Measurements from ENCODE around the gene MYPOP. TPM values are rescaled to one million over a fixed set of nuclear protein-coding genes. Genes with fewer than 3 reads are reported as not detected.

MYPOP gene, protein sequence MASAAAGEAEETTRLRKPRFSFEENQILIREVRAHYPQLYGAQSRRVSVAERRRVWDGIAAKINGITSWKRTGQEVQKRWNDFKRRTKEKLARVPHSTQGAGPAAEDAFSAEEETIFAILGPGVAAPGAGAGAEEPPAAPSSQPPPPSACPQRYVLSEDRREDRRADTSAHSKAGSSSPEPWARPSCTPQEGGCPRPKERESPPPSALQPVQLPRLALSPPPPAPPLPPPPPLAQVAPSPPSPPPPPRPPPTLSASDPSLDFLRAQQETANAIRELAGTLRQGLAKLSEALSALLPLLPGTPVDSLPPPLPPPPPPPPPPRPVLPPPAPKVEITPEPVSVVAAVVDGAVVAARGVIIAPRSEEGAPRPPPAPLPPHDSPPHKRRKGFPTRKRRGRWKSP
- 4.8 TPM for polyA plus RNA-seq (ENCODE audit: insufficient read length)

GRCh38 chr19:45901912-45902650, at the start of gene MYPOP:
MYPOP (minus strand) TSS chr19:45902613; CDS start chr19:45901773, 840 bp downstream.
- no peak for DNase-seq

DNA sequence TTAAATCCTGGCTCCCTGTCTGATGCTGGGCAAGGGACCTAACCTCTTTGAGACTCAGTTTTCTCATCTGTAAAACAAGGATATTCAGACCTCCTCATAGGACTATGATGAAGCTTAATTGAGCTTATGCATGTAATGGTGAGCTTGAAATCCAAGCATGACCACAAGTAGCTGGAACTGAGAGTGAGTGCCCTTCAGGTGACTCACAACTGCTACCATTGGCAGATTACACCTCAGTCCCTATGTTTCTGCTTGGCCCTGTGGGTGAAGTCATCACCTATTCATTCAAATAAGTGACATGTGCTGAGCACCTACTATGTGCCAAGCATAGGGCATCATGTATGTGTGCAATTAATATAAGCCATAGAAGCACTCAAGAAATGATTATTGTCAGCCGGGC, 45.5 kb upstream of the MYPOP start:
- DNase-seq: no peak

DNA sequence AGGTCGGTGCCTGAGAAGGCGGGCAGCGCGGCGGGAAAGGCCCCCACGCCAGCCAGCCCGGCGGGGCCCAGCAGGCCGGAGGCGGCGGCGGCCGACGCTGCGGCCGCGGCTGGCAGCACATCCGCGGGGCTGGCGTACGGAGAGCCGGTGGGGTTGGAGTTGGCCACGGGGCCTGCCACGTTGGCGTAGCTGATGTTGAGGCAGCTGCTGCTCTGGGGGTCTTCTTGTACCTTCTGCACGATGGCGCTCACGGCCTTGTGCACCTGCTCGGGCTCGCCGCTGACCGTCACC, 38.0 kb upstream of the MYPOP start:
- no peak for DNase-seq

DNA sequence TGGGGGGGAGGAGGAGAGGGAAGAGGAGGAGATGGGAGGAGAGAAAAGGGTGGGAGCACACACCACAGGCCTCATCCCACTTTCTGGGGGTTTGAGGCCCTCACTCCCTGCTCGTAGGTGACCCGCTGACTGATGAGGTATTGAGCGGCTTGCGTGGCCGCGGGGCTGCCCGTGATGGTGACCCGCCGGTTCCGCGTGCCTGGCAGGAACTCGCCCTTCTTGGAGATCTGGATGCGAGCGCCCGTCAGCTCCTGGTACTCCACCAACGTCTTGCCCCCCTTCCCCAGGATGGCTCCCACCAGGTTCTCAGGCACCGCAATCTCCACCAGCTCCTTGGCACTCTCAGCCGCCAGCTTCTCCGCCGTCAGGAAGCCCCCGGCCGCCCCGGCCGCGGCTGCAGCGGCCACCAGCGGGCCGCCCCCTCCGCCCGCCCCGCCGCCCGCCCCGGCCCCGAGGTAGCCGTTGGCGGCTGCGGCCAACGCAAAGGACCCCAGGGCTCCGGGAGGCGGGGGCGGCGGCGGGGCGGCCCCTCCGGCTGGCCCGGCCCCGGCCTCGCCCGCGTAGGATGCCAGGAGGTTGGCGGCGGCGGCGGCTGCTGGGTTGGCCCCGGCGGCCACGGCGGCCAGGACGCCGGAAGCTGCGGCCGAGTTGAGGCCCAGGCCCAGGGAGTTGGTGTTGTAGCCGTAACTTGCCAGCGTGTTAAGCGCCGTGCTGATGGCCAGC, 37.5 kb upstream of the MYPOP start:
- no peak for DNase-seq

- no peak for DNase-seq
Measured at GRCh38 chr19:45938733-45939319, 36.4 kb upstream of the MYPOP start.

- no peak for DNase-seq
Measured at GRCh38 chr19:45935267-45935666, 32.9 kb upstream of the MYPOP start.

DNA sequence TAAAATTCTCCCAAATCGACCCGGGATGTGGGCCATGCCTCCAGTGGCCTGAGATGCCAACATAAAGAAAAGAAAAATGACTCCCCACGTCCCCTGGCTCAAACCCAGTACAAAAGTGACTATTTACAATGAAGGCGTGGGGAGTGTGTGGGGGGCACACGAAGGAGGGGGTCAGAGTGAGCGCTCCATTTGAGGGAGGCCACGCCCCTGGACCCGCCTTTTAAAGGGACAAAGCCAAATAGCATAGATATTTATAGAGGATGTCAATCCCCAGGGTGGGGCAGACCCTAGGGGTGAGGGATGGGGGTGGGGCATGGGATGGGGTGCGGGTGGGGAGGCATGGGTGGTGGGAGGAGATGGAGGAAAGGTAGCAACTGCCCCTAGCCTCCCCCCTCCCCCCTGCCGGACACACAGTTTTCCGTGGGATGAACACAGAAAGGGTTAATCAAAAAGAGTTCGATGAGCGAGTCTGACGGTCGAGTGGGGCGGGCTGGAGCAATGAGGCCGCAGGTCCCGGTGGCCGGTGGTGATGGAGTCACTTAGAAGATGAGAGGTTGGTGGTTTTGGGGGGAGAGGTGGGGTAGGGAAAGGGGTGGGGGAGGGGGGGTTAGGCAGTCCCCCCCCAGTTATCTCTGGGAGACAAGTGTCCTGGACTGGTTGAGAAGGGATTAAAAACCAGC, 32.3 kb upstream of the MYPOP start:
- no peak for DNase-seq

GRCh38 chr19:45933759-45934158, 31.3 kb upstream of the MYPOP start:
- no peak for DNase-seq

DNA sequence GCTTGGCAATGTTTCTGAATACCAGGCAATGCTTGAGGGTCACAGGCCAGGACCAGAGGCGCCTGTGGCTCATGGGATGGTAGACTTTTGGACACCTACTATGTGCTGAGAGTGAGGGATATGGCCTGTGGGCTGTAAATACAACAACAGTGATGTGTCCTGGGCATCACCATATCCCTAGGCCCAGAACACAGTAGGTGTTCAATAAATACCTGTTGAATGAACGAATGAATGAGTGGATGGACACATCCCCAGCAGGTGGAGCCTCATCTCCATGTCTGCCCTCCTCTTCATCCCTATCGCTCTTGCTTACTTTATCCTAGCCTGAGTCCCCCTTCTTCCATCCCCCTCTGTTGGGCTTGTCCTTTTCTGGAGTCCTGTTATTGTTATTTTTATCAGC, 28.6 kb upstream of the MYPOP start:
- DNase-seq: no peak

DNA sequence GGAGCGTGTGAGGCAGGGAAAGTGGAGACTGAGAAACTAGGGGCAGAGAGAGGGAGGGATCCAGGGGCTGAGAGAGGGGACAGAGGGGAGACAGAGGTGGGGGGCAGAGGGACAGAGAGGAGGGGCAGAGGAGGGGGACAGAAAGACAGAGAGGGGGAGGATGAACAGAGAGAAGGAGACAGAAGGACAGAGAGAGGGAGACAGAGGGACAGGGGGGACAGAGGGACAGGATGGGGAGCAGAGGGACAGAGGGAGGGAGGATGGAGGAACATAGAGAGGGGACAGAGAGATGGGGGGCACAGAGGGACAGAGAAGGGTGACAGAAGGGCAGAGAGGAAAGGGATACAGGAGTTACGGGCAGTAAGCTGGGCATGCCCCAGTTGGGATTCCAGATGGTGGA, 26.8 kb upstream of the MYPOP start:
- DNase-seq: no peak

DNA sequence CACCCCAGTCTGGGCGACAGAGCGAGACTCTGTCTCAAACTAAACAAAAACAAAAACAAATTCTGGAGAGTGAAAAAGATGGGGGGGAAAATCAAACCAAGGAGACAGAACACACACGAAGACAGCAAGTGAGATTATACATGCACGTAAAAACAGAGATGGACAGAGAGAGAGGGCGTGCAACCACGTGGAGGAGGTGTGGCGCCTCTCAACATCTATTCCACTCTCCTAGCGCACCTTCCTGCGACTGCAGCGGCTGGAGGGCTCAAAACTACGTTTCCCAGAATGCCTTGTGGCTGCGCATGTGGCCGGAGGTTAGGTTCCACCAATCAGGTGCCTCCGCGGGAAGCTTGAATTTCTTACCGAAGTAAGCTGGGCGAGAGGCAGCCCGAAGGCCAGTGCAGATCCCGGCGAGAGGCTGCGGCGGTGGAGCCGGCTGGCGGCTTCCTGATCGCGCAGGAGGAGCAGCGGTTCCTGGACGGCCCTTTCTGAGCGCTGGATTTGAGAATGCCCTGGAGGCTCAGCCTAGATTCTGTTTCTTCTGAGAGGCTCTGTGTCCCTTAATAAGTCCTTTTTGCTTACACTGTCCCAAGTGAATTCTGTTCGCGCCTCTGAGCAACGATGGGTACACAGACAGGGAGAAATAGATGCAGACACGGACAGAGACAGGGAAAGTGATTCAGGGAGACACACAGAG, 25.3 kb upstream of the MYPOP start:
- DNase-seq: peak; percentile 89

GRCh38 chr19:45924891-45925447, 22.6 kb upstream of the MYPOP start:
- no peak for DNase-seq

DNA sequence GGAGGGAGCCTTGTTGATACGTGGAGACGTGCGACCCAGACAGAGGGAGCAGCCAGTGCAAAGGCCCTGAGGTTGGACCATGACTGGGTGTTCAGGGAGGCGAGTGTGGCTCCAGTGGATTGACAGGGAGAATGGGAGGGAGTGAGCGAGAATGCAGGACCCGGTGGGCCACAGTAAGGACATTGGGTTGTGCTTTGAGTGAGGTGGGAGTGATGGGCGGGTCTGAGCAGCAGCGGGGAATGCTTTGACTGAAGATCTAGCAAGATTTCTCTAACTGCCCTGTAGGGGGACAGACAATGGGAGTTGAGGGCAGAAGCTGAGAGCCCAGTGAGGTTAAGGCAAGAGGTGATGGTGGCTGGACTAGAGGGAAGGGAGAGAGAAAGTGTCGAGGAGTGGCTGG, 19.9 kb upstream of the MYPOP start:
- no peak for DNase-seq

- DNase-seq: no peak
Measured at GRCh38 chr19:45920458-45920857, 18.0 kb upstream of the MYPOP start.

DNA sequence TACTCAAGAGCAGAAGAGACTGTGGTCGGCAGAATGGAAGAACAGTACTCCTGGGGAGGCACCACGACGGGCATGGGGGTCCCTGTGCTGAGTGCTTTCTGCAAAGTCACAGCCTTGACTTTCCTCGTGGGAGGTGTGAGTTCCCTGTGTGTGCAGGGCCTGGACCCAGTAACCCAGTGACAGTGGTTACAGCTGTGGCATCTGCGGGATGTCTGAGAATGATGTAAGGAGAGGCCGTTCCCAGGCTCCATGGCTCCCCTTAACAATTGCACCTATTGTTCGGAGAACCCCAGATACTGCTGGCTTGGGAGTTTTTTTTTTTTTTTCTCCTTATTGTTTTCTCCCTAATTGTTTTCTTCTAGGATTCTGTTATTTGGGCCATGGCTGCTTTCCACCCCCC, 17.3 kb upstream of the MYPOP start:
- DNase-seq: no peak

DNA sequence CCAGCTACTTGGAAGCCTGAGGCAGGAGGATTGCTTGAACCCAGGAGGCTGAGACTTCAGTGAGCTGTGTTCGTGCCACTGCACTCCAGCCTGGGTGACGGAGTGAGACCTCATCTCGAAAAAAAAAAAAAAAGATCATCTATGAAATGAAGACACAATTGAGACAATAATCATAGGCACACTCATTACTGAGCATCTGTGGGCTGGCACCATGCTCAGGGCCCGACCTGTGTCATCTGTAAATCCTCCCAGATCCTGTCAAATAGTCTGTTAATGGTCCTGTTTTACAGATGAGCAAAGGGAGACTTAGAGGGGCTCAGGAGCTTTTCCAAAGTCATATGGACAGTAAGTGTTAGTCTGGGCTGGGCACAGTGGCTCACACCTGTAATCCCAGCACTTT, 16.3 kb upstream of the MYPOP start:
- no peak for DNase-seq

DNA sequence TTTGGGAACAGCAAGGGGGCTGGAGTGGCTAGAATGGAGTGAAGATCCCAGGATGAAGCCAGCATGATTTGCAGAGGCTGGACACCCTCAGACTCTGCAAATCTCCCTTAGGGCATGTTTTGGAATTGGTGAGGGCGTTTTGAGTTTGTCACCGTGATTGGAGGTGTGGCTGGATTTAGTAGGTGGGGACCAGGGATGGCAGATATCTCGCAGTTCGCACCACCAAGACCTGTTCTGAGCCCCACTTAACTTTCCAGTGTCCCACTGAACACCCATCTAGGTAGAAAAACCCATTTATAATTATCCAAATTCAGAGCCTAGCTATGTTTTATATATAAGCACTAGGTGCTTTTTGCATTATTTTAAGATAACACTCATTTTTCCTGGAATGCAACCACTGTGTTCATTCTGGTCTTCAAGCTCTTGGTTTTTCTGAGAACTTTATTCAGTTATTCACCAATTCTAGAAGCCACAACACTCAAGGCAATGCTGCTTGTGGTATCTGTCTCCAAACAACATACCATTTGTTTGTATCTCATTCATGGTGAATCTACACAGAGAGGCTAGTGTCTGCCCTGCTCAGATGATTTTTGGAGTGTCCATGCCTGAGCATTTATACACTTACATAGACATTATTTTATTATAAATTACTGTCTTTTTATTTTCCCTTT, 15.1 kb upstream of the MYPOP start:
- DNase-seq: no peak

DNA sequence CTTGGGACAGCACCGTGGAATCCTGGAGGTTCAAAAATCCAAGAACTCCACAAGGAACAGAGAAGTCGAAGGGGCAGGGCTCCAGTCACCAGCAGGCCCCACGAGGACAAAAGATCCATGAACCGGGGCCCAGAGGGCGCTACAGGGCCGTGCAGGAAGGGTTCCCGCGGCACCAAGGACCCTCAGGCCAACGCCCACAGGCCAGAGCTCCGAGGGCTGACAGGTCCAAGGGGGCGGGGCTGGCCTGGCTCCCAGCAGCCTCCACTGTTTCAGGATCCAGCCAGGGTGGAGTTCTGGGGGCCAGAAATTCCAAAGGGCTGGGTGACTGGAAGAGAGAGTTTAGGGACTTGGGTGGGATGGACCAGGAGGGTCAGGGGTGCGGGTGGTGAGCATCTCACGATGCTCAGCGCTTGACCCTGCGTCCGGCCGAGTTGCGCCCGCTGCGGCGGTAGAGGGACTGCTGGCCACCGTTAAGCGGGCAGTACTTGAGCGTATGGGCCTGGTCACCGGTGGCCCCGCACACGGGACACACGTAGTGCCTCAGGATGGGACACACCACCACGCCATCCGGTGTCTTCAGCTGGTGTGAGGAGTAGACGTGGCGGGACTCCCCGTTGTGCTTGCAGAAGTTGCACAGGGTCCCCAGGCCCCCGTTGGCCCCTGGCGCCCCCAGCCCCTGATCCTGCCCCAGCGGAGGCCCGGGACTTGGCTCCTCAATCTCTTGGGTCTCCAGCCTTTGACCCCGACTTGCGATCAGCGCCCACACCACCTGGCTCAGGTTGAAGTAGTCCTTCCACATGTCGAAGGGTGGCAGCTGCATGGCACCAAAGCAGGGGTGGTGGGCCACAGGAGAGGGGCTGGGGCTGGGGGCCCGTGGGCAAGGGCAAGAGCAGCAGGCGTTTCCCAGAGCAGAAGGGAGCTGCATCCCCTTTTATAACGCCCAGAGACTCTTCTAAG, 11.7 kb upstream of the MYPOP start, which contains the start of gene NANOS2:
TSS of gene NANOS2 (minus strand) at position 905 of the 957 bp plus-strand sequence. CDS start at position 820, 85 bp downstream.
- DNase-seq: no peak

DNA sequence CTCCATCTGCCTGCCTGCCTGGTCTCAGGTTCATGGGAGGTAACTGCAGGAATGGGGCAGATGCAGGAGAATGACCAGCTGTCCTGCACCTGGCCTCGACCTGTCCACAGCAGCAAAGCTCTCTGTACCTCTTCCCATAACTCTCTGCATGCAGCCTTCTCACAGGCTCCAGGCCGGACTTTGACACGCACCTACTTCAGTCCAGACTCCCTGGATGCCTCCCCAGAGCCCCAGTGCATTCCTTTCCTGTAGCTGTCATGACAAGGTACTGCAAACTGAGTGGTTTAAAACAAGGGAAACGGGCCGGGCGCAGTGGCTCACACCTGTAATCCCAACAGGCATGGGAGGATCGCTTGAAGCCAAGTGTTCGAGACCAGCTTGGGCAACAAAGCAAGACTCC, 8.9 kb upstream of the MYPOP start:
- DNase-seq: no peak

DNA sequence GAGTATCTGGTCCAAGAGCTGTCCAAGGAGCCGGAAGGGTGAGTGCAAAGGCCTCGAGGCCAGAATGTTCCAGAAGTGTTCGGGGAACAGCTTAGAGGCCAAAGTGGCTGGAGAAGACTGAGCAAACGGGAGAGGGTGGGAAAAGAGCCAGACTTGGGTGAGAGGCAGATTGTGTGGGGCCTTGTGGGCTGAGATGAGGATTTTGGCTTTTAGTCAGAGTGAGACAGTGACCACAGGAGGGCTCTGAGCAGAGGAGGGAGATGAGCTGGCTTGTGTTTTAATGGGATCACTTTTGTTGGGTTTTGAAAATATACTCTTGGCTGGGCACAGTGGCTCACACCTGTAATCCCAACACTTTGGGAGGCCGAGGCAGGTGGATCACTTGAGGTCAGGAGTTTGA, 6.5 kb upstream of the MYPOP start:
- DNase-seq: no peak
